ENCODE measurements around the gene COMMD2. TPM values are rescaled to one million over a fixed set of nuclear protein-coding genes. Genes with fewer than 3 reads are reported as not detected.
A peak's percentile ranks its signal among the peaks of the same experiment; 100 is the strongest.

COMMD2 gene
- 10 to 100 TPM; 21.6 to 26.9 TPM for total RNA-seq

GRCh38 chr3:149752051-149752787 is at the start of gene COMMD2:
Gene COMMD2, minus strand, starts transcription at chr3:149752489. Its CDS starts 45 bp downstream, at chr3:149752444.
- TF ChIP-seq CTCF (IDR thresholded peaks at IDR 0.05) (peak in 3 of 4 experiments; percentile 43 to 55 (median 51)), POLR2A (IDR thresholded peaks at IDR 0.05) (peak; percentile 52), POLR2AphosphoS5 (IDR thresholded peaks at IDR 0.05) (peak; percentile 91)
- Histone ChIP-seq H3K4me1 (replicated peaks) (no peaks in the 10 kb centered on the region), H3K27ac (peak within 1 kb of the TSS; percentile 75 to 81), H3K36me3 (no peaks in the 10 kb centered on the region), H3K4me3 (peak within 1 kb of the TSS; percentile 75 to 82), H3K27me3 (replicated peaks; ENCODE audit: insufficient read depth) (no peaks in the 10 kb centered on the region), H3K9me3 (no peaks in the 10 kb centered on the region)
- intact Hi-C loops (cut with DNase I) = no loop called here
- WGBS = 1% methylated on average over 52 of the region's 52 CpGs
- peak; percentile 63 for DNase-seq (ENCODE audit: low spot score)

- Histone ChIP-seq H3K27me3 (replicated peaks; ENCODE audit: insufficient read depth) (no peaks in the 10 kb centered on the region), H3K27ac (no peak overlapping the region), H3K4me3 (no peak overlapping the region), H3K4me1 (replicated peaks) (no peaks in the 10 kb centered on the region), H3K9me3 (no peaks in the 10 kb centered on the region), H3K36me3 (no peaks in the 10 kb centered on the region)
- TF ChIP-seq POLR2A (IDR thresholded peaks at IDR 0.05) (no peak), CTCF (IDR thresholded peaks at IDR 0.05) (no peak), POLR2AphosphoS5 (IDR thresholded peaks at IDR 0.05) (no peak)
- no peak for DNase-seq (ENCODE audit: low spot score)
- intact Hi-C loops (cut with DNase I) = no loop called here
- WGBS = 68% methylated on average over 5 of the region's 5 CpGs
Observed at GRCh38 chr3:149801639-149802038, 49.4 kb upstream of the COMMD2 start.

GRCh38 chr3:149801195-149801594 is 48.9 kb upstream of the COMMD2 start:
- DNase-seq (ENCODE audit: low spot score) = no peak
- no peaks in the 10 kb centered on the region for H3K36me3 ChIP-seq
- H3K9me3 ChIP-seq = no peaks in the 10 kb centered on the region
- intact Hi-C loops (cut with DNase I) = no loop called here
- 50% methylated on average over 1 of the region's 1 CpG for WGBS
- no peak overlapping the region for H3K4me3 ChIP-seq
- TF ChIP-seq CTCF (IDR thresholded peaks at IDR 0.05) (no peak), POLR2A (IDR thresholded peaks at IDR 0.05) (no peak), POLR2AphosphoS5 (IDR thresholded peaks at IDR 0.05) (no peak)
- H3K4me1 ChIP-seq (replicated peaks) = no peaks in the 10 kb centered on the region
- no peaks in the 10 kb centered on the region for H3K27me3 ChIP-seq (replicated peaks; ENCODE audit: insufficient read depth)
- H3K27ac ChIP-seq = no peak overlapping the region

- intact Hi-C loops (cut with DNase I) = no loop called here
- WGBS = 93% methylated on average over 8 of the region's 8 CpGs
- Histone ChIP-seq H3K4me3 (no peak overlapping the region), H3K27ac (no peak overlapping the region), H3K27me3 (replicated peaks; ENCODE audit: insufficient read depth) (no peaks in the 10 kb centered on the region), H3K9me3 (no peaks in the 10 kb centered on the region), H3K4me1 (replicated peaks) (no peaks in the 10 kb centered on the region), H3K36me3 (no peaks in the 10 kb centered on the region)
- TF ChIP-seq CTCF (IDR thresholded peaks at IDR 0.05) = no peak
- no peak for TF ChIP-seq POLR2A (IDR thresholded peaks at IDR 0.05)
- no peak for TF ChIP-seq POLR2AphosphoS5 (IDR thresholded peaks at IDR 0.05)
- no peak for DNase-seq (ENCODE audit: low spot score)
Observed at GRCh38 chr3:149800693-149801092, 48.4 kb upstream of the COMMD2 start.

- Histone ChIP-seq H3K36me3 (no peaks in the 10 kb centered on the region), H3K9me3 (no peaks in the 10 kb centered on the region), H3K4me1 (replicated peaks) (no peaks in the 10 kb centered on the region), H3K4me3 (no peak overlapping the region), H3K27me3 (replicated peaks; ENCODE audit: insufficient read depth) (no peaks in the 10 kb centered on the region), H3K27ac (no peak overlapping the region)
- WGBS = 93% methylated on average over 1 of the region's 1 CpG
- no peak for DNase-seq (ENCODE audit: low spot score)
- no peak for TF ChIP-seq CTCF (IDR thresholded peaks at IDR 0.05)
- TF ChIP-seq POLR2AphosphoS5 (IDR thresholded peaks at IDR 0.05) = no peak
- TF ChIP-seq POLR2A (IDR thresholded peaks at IDR 0.05) = no peak
- intact Hi-C loops (cut with DNase I) = no loop called here
Observed at GRCh38 chr3:149796026-149796425, 43.7 kb upstream of the COMMD2 start.

All from prostate gland (tissue), 2 donors.